G401.6 (cell line): ENCODE measurements around the gene NDUFS1.
"Not testable (repeated sequence)": the region's sequence is repeated elsewhere in the genome, so short reads cannot be mapped to it uniquely, and the experiment has no call there.

Source experiments
- FAIRE-seq: peaks from 2 replicates; lab custom pipeline; 2012; peaks lifted over from hg19 to GRCh38; lab: Jason Lieb, UNC

Gene NDUFS1

GRCh38 chr2:206098471-206098870 is 60.8 kb downstream of the NDUFS1 start:
- no peak for FAIRE-seq

DNA sequence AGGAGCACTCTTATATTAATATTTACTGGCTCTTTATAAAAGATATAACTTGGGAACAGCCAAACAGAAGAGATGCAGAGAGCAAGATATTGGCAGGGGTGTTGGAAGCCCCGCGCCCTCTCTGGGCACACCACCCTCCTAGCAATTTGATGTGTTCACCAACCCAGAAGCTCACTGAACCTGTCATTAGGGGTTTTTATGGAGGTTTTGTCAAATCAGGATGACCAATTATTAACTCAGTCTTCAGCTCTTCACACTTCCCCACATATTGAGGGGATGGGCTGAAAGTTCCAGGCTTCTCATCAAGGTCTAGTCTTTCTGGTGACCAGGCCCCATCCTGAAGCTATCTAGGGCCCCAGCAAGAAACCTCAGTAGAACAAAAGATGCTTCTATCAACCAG is 62.4 kb downstream of the NDUFS1 start:
- no peak for FAIRE-seq

GRCh38 chr2:206095536-206096332 is 63.5 kb downstream of the NDUFS1 start:
- no peak for FAIRE-seq

DNA sequence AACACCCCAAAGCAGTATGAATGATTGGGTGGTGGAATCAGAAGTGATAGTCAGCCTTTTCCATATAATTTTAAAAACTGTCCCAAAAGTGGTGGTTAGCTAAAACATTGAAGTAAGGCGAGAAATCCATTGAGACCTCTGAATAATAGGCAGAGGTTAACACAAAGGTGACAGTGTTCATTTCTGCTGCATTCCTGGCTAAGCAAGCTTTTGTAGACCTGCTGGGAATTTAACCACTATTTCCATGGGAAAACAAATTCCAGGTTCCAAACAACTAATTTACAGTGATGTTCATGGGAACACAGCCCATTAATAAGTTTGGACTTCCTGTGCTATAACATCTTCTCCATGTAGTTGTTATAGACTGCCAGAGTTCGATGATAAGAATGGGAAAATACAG is 66.9 kb downstream of the NDUFS1 start:
- FAIRE-seq, result no peak

DNA sequence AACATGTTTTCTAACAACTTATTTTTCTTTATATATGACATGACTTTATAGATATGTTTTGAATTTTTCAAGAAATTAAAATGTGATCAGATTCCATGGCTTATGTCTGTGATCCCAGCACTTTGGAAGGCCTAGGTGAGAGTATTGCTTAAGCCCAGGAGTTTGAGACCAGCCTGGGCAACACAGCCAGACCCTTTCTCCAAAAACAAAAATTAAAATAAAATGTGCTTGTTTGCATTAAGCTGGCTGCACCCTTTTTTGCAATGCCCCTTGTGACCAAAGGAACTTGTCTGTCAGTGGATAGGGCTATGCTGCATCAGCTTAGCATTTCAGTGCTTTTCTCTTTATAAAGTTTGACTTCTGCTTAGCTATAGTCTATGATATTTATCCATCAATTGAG is 71.0 kb downstream of the NDUFS1 start:
- no peak for FAIRE-seq

DNA sequence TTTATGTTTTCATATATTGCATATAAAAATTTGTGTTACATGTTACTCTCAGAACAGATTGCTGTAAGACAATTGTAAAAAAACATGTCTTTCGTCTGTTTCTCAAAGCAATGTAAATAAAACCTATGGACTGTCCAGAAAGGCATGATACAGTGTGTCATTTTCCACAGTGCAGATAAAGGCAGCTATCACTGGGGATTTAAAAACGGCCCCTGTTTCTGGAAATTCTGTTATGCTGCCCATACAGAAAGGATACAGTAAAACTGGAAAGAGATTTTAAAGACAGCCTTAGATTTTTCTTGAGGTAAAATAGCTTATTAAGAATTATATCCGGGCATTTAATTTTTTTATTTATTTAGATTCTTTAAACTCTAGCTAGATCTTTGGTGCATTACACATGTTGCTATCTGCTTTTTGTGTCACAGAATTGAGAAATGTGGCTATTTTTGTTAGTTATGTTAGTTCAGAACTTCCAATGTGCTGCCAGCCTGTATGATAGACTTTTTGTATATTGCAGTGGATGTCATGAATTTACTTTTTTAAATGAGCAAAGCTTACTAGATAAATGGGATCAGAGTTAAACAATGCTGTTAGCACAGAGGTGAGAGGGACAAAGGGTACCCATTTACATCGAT is 72.4 kb downstream of the NDUFS1 start:
- peak; percentile 75 for FAIRE-seq

DNA sequence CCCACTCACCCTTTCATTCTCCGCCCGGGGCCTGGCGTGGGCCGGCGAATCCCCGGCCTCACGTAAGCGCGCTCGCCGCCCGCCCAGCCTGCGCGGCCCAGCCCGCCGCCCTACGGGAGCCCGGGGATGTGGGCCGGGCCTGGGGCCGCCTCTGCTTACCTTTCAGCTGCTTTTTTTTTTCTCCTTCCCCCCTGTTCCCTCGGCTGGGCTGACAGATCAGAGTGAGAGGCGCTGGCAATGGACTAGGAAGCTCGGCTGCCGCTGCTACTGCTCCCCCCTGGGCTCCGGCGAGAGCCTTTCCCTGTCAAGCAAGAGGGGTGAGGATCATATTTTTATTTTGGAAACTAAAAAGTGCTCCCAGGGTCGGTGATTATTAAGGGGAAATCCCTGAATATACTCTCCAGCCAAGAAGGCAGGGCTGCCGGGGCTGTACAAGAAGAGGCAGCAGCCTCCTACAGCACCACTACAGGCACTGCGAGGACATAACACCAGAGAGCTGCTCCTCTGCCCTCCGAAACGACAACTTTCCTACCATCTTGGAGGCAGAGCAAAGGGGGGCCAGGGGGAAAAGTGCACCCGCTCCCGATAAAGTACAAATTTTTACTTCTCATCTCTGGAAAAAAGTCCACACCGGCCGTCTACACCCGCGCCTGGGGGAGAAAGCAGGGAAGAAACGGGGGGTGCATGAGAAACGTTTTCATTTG is 73.3 kb downstream of the NDUFS1 start, which contains the start of gene INO80D:
Gene INO80D, minus strand, starts transcription at position 433 of the 704 bp plus-strand sequence. CDS start 23,158 bp downstream, outside the sequence.
- FAIRE-seq, result peak; percentile 94

DNA sequence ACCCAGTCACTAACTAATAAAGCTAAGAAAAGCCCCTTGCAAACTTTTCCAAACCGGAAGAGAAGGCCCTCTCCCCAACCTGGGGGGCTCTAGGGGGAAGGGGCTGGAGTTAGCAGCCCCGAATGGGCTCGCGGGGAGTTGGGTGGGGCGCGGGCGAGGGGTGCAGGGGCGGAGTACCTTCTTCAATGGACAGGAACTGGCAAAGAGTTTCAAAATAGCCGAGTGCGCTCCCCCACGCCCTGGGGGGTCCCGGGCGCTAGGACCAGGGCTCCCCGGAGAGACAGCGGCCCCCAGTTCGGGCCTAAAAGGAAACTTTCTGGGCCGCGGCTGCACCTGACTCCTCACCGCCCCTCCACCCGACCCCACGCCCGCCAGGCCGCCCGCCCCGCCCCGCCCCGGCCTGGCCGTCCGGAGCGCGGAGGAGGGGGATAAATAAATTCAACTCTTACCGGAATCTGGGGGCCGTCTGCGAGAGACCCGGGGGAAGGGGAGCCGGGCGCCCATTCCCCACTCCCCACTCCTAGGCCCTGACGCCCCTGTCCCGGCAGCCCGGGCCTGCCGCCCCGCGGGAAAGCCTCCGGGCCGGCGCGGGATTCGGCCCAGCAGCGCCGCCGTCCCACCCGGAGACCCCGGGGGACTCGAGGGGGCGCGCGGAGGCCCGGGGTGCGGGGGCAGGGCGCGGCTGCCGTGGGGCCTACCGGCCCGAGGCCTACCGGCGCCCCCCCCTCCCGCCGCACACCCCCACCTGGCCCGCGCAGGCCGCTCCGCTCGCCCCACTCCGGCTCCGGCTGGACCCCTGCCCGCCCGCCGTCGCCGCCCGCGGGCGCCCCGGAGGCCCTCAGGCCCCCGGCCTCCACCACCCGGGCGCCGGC is 74.1 kb downstream of the NDUFS1 start:
- FAIRE-seq, result no peak

DNA sequence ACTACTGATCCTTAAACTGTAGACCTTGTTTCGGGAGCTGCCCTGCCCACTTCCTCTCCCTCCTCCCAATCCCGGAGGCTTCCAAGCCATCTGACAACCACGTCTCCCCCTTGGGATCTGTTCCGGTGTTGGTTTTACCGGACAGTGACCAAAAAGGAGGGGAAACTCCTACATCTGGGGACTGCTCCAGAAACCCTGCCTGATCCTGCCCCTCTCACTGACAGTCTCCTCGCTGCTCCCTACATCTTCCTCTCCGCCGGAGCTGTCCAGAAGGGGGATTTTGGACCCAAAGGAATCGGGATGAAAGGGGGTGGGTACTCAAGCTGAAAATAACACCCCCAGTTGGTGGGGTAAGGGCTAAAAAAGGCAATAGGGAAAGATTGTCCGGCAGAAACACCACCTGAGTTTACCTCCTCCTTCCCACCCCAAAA is 74.8 kb downstream of the NDUFS1 start:
- FAIRE-seq, result peak; percentile 73

DNA sequence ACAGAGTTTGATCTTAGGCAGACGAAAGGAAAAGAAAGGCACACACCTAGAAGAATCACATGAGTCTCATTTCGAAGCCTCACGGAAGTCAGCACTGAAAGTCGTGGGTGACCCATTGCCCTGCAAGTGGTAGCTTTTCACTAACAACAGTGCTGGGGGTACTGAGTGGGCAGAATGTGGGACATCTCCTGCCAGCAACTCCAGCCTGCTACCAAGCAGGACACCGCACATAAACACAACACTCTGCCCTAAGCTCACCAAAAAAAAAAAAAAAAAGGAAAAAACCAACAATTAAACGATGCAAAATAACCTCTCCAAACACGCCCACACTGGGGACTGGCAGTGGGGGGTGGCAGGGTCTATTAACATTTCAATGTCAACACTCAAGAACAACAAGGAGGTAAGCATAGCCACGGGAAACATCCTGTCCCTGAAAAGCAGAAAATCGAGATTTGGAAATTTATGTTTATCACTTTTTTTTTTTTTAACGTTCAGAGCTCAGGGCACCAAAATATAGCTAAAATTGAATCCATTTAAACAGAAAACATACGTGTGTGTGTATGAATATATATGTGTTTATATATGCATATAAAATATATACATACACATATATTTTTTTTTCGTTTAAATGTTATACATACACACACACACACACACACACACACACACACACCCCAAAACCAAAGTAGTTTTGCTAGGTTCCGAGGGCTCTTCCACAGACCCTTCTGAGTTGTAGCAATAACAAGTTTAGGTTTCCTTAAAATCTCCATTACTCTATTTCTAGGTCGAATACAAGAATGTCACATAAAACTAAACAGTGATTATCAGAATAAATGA is 75.4 kb downstream of the NDUFS1 start:
- peak; percentile 19 for FAIRE-seq

- FAIRE-seq, result peak; percentile 34
Observed at GRCh38 chr2:206082298-206082843, 76.9 kb downstream of the NDUFS1 start.

DNA sequence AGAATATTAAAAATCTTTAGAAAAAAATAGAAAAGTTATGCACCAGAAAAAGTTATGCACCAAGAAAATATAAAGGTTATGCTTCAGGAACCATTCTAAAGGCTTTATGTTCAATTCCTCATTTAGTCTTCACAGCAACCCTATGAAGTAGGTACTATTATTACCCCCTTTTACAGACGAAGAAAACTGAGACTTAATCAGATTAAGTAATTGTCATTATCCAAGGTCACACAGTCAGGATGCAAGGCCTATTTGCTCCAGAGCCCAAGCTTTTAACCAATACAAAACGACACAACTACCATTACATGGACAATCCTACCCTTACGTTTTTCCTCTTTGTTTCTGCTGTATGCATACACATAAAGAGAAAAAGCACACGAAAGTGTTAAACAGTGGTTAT is 78.3 kb downstream of the NDUFS1 start:
- no peak for FAIRE-seq

- no peak for FAIRE-seq
Observed at GRCh38 chr2:206079699-206080465, 79.4 kb downstream of the NDUFS1 start.

- FAIRE-seq, result not testable (repeated sequence)
Observed at GRCh38 chr2:206077879-206078278, 81.4 kb downstream of the NDUFS1 start.

DNA sequence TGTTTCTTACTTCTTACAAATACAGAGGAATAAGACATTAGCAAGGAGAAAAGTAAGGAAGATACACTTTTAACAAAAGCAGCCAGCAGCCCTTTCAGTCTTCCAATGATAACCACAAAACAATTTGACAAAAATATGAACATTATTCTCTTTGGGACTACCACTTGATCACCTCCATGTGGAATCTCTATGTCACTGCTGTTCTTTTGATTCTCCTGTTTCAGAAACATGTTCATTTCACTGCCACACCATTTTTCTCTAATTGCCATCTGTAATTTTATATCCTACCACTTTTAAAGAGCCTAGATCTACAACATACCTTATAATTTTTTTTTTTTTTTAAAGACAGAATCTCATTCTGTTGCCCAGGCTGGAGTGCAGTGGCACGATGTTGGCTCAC is 84.1 kb downstream of the NDUFS1 start:
- FAIRE-seq, result no peak

DNA sequence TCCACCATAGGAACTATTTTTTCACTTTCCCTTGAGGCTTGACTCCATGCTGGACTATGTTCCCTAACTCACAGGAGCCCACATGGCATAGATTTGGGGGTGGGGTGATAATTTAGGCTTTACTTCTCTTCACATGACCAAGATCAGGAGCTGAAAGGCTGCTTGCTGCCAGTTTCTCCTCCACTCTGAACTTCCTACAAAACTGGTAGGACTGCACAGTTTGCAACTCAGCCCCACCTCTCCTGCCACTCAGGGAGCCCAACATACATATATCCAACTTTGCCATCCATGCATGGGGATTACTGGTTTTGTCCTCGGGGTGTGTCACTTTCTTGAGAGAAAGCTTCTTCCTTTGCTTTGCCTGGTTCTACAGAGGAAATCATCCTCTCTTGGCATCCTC is 87.4 kb downstream of the NDUFS1 start:
- no peak for FAIRE-seq

- no peak for FAIRE-seq
Observed at GRCh38 chr2:206069417-206069816, 89.8 kb downstream of the NDUFS1 start.

DNA sequence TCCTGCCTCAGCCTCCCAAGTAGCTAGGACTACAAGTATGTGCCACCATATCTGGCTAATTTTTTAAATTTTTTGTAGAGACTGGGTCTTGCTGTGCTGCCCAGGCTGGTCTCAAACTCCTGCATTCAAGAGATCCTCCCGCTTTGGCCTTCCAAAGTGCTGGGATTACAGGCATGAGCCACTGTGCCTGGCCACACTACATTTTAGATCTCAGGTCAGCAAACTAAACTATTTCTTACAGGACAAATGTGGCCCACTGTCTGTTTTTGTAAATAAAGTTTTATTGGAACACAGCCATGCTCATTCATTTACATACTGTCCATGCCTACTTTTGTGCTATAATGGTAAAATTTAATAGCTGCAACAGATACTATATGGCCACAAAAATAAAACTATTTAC is 91.0 kb downstream of the NDUFS1 start:
- no peak for FAIRE-seq
